NCI-H748 treated with DMSO at 0.1 percent for 48 hours (cell line): ENCODE data around the gene LHX3.
"Not testable (repeated sequence)": the region's sequence is repeated elsewhere in the genome, so short reads cannot be mapped to it uniquely, and the experiment has no call there.

Source experiments
- DNase-seq: peaks from one replicate; lab custom pipeline; 2025; lab: John Stamatoyannopoulos, UW

The LHX3 gene

DNA sequence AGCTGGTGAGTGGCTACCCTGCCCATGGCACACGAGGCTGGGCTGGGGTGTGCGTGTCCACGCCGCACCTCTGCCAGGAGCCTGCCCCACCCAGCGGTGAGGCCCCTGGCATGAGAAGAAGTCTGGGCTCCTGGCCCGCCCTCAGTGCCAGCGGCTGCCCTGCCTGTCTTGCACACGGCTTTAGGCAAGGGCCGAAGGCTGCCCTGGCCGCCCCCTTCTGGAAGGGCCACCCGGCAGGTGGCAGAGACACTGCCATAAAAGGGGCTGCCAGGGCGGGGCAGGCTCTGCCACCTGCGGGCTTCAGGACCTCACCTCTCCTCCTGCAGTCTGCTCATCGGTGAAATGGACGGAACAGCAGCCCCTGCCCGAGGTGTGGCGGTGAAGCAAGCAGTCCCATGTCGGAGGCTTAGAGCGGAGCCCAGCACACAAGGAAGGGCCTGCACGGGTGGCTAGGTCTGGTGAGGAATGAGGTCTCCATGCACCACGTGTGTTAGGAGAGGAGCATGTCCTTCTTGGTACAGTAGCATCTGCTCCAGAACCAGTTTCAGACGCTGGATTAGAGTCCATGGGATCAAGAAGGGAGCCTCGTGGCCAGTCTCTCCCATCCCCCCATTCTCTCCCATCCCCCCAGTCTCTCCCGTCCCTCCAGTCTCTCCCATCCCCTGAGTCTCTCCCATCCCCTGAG lies 51.4 kb downstream of the LHX3 start:
- no peak for DNase-seq

DNA sequence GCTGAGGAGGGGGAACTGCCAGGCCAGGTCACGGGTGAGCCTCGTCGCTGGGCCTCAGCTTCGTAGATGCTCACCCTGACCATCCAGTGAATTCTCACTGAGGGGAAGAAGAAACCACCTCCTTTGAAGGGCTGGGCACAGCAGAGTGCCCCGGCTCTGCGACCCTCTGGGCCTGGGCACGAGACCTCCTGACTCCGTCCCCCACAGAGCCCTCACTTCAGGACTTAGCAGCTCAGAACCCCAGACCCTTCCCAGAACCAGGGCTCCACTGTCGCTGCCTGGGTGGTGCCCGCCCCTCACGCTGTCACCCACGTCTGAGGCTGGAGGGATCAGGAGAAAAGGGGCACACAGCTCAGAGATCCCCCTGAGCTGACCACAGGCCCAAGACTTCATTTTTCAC lies 52.0 kb downstream of the LHX3 start:
- no peak for DNase-seq

DNA sequence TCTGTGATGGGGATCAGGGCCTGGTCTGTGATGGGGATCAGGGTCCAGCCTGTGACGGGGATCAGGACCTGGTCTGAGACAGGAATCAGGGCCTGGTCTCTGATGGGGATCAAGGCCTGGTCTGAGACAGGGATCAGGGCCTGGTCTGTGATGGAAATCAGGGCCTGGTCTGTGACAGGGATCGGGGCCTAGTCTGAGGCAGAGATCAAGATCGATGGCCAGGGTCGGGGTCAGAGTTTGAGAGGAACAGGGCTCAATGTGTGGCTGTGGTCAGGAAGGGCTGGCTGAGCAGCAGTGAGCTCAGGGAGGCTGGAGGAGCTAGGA lies 52.4 kb downstream of the LHX3 start:
- no peak for DNase-seq

DNA sequence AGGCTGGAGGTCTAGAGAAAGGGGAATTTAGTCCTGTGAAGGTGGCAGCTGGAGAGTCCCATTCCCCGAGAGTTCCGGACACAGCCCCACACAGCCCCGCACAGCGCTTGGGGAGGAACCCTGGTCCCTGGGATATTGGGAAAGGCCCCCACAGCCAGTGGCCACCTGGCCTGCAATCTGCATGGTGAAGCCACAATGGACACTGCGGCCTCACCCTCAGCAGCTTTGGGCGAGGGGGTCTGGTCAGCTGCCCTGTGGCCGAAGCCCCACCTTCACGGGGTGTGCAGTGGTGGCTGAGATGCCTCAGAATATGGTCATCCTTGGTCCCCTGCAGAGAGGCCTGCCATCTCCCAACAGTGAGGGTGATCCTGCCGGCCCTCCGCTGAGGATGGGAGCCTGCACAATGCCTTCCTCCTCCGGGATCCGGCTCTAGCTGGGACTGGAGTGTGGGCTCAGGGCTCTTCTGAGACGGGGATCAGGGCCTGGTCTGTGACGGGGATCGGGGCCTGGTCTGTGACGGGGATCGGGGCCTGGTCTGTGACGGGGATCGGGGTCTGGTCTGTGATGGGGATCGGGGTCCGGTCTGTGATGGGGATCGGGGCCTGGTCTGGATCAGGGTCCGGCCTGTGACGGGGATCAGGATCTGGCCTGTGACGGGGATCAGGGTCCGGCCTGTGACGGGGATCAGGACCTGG lies 52.9 kb downstream of the LHX3 start:
- no peak for DNase-seq

DNA sequence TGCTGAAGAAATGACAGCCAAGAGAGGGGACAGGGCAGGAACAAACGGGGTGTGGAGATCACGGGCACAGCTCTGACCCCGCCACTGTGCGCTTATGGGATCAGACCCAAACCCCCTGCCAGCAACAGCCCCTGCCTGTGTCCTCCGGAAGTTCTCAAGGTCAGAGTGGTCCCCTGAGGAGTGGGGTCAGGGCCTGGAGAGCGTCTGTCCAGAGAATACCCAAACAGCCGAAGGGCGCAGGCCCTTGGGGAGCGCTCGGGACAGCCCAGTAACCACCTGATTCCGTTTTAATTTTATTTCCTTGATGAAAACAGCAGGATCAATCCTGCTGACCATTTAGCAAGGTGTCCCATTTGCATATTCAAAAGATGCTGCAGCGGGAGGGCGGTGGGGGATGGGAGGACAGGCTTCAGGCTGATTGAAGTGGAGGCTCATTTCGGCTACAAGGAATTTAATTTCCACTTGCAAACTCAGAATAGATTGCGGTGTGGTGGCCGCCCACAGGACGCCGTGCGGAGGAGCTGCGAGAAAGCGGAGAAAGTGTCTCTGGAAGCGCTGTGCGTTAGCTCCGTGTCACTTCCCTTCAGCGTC lies 53.6 kb downstream of the LHX3 start:
- no peak for DNase-seq

DNA sequence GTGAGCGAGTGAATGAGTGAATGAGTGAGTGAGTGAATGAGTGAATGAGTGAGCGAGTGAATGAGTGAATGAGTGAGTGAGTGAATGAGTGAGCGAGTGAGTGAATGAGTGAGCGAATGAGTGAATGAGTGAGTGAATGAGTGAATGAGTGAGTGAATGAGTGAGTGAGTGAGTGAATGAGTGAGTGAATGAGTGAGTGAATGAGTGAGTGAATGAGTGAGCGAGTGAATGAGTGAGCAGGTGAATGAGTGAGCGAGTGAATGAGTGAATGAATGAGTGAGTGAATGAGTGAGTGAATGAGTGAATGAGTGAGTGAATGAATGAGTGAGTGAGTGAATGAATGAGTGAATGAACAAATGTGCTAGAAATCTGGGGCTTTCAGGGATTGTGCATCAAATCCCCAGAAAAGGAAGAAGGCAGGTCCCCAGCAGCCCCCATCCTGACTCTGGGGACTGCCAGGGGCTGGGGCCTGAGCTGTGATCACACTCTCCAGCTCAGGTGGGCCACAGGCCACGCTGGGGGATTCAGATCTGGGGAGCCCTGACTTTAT lies 54.2 kb downstream of the LHX3 start:
- not testable (repeated sequence) for DNase-seq

DNA sequence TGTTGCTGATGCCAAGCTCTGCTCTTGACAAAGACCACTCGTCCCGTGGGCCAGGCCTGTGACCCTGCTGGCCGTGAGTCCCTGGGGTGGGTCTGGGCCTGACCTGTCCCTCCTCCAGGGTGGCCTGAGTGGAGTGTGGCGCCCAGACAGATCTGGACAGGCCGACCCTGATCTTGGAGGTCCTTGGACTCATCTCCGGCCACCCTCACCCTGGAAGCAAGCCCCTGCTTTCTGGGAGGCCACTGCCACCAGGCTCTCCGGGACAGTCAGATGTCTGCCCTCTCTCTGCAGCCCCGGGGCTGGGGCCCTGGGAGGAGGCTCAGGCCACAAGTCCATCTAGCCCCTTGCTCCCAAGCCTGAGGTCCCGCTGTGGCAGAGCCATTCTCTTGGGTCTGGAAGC lies 55.1 kb downstream of the LHX3 start:
- DNase-seq, result no peak

DNA sequence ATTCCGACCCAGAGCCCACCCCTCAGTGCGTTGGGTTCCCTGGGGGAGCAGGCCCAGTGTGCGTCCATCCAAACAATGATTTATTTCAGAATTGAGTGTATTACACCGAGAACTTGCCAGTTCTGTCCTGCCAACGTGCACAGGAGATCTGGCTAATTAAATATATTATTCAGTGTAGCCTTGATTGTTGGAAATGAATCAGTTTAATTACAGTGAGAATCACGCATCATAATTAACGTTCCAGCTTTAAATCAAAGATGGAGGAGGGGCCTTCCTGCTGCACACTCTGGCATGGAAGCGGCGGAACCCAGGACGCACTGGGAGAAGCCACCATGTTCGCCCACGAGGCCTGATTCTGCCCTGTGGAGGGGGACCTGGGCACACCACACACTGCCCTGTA lies 55.6 kb downstream of the LHX3 start:
- no peak for DNase-seq

DNA sequence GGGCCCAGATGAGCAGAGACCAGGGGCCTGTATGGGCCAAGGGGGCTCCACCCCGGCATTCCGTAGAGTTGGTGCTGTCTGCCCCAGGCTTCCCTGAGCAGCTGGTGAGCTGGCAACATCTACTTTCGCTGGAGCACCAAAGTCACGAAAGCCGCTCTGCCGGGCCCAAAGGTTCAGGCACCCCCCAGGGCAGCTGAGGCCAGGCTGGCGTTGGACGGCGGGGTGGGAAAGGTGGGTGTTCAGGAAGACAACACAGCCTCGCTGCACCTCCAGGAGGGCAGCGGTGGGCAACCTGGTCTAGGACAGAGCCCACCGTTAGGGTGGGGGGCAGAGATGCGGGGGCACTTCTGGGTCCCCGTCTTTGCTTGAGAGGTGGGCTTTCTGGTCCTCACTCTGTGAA lies 56.2 kb downstream of the LHX3 start:
- no peak for DNase-seq

DNA sequence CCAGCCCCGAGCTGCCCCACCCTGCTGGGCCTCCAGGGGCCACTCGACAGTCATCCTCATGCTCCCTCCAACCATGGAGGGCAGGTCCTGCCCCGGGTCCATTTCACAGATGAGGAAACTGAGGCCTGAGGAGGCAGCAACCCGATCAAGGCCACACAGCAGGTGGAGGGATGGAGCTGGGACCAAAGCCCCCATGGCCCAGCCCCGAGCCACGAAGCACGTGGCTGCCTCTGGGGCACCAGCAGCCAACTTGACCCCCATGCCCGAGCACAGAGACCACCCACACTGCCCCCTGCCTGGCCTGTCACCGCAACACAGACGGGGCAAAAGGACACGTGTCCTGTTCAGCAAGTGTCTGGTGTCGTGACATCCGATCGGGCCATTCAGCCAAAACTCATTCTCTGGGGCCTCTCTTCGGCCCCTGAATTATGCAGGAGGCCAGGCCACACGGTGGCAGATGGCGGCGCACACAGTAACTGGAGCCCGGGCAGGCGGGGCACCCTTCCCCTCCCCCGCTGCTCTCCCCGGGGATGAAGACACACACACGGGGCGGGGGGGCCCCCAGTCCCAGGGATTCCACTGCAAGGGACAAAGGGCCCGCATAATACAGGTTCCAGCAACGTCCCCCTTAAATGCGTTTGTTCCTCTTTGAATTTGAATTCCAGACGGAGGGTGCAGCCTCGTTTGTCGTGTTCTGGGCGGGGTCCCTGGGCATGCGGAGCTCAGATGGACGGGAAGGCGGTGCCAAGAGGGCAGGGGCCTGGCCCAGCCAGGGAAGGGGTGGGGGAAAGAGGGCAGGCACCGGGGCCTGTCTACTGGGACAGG lies 56.8 kb downstream of the LHX3 start:
- no peak for DNase-seq

DNA sequence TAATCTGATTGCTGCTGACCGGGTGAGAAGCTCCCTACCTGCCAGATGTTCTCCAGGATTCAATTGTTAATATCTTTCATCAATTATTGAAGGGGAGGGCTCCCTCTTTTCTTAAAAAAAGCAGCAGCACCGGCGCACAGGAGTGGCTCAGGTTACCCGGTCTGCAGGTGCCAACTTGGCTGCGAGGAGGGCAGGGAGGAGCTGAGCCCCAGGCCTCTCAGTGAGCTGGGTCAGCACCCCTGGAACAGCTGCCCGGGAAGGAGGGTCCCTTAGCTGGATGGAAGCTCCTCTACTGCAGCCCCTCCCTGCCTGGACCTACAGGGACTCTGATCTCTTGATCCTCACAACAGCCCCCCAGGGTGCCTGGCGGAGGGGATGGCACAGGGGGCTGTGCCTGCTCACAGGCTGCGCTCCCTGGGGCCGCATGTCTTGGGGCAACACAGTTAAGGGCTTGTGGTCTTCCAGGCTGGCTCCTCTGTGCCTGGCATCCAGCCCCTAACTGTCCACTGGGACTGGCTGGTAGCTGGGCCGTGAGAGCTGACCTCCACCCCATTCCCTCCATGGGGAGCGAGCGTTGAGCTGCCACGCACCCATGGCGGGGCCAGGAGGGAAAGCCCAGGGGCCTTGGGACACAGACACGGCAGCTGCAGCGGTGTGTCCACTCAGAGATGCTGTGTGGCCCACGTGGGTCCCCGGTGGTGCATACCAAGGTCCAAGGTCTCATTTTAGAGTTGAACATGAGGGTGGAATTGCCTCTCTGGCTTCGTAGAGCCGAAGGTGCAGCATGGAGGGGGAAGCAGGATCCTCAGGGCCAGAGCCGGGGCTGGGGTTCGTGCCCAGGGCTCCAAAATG lies 57.7 kb downstream of the LHX3 start:
- DNase-seq, result no peak
